Endothelial cell of umbilical vein (primary cell): ENCODE data around the gene NR1D2. TPM values are rescaled to one million over a fixed set of nuclear protein-coding genes. Genes with fewer than 3 reads are reported as not detected.
"Not testable (repeated sequence)": the region's sequence is repeated elsewhere in the genome, so short reads cannot be mapped to it uniquely, and the experiment has no call there.

Experiments used
- BruUV-seq: library from RNA; stranded (reverse); fragments of 400-500 nt; replicated peaks from 2 replicates; lab custom pipeline; 2021; lab: Mats Ljungman, UMichigan
- CTCF ChIA-PET: fragments of 300-600, 350-600 bp; sonication (Branson Sonifier 250); formaldehyde crosslinking; loops from one replicate; lab custom pipeline; 2021; ENCODE audit warnings: antibody characterized with exemption, inconsistent platforms; lab: Charles Lee
- POLR2A ChIA-PET: fragments of 300-600, 350-600 bp; sonication (Branson Sonifier 250); formaldehyde crosslinking; loops from one replicate; lab custom pipeline; 2021; ENCODE audit warnings: antibody characterized with exemption, inconsistent platforms; lab: Charles Lee
- DNase-seq: peaks from one replicate; pipeline ENCODE4 v3.0.0-alpha.2; 2011; ENCODE audit warnings: low read depth, low spot score
- FAIRE-seq: peaks from 2 replicates; lab custom pipeline; 2011; peaks lifted over from hg19 to GRCh38; lab: Jason Lieb, UNC
- H2AFZ ChIP-seq: 2 replicates; pipeline ENCODE4 v1.6.0; 2012; ENCODE audit warnings: low read depth, low read length, control low read depth, inconsistent platforms
- H3K27ac ChIP-seq: 2 replicates; pipeline ENCODE4 v1.5.1; 2011; ENCODE audit warnings: low read depth, mild to moderate bottlenecking, control low read depth, low read length, moderate library complexity; ENCODE audit not compliant: insufficient read depth
- H3K27me3 ChIP-seq, 2 experiments: 2 replicates each; pipeline versions ENCODE4 v1.6.0 to v1.6.1; 2011; ENCODE audit warnings: low read length in 2 of 2, mixed read lengths in 1 of 2; ENCODE audit not compliant: control insufficient read depth in 2 of 2, insufficient read depth in 2 of 2
- H3K36me3 ChIP-seq, 2 experiments: 2 replicates in 1 of 2; 3 replicates in 1 of 2; pipeline ENCODE4 v1.5.1; 2011; ENCODE audit warnings: low read length in 2 of 2, mild to moderate bottlenecking in 1 of 2, moderate library complexity in 1 of 2; ENCODE audit not compliant: control insufficient read depth in 2 of 2, insufficient read depth in 2 of 2; ENCODE audit errors: extremely low read depth in 1 of 2
- H3K4me1 ChIP-seq: 3 replicates; pipeline ENCODE4 v1.5.1; 2011; ENCODE audit warnings: mild to moderate bottlenecking, low read length; ENCODE audit not compliant: control insufficient read depth, insufficient read depth; ENCODE audit errors: extremely low read depth
- H3K4me2 ChIP-seq: 2 replicates; pipeline ENCODE4 v1.6.1; 2011; ENCODE audit warnings: low read length, control low read depth, mixed read lengths; ENCODE audit not compliant: insufficient read depth
- H3K4me3 ChIP-seq, 3 experiments: fragments of 200-600 bp in 1 of 3; sonication (generic), shearing (Covaris generic) in 1 of 3; replicated peaks in 1 of 3; 2 replicates each; pipeline ENCODE4 v1.5.1; 2011 to 2016; ENCODE audit warnings: control low read depth in 3 of 3, low read length in 3 of 3, mild to moderate bottlenecking in 2 of 3, inconsistent platforms in 1 of 3, low read depth in 1 of 3, moderate library complexity in 1 of 3; ENCODE audit not compliant: insufficient read depth in 1 of 3
- H3K79me2 ChIP-seq: 2 replicates; pipeline ENCODE4 v1.6.0; 2012; ENCODE audit warnings: low read length, inconsistent platforms; ENCODE audit not compliant: control insufficient read depth, insufficient read depth
- H3K9ac ChIP-seq: replicated peaks from 2 replicates; pipeline ENCODE3; 2011; ENCODE audit warnings: low read length, control low read depth; ENCODE audit not compliant: insufficient read depth; ENCODE audit errors: extremely low read depth
- H3K9me1 ChIP-seq: replicated peaks from 3 replicates; pipeline ENCODE4 v1.6.0; 2011; ENCODE audit warnings: mild to moderate bottlenecking, low read length; ENCODE audit not compliant: control insufficient read depth, insufficient read depth; ENCODE audit errors: extremely low read depth
- H3K9me3 ChIP-seq: replicated peaks from 2 replicates; pipeline ENCODE4 v1.5.1; 2012; ENCODE audit warnings: low read length, inconsistent platforms; ENCODE audit not compliant: control insufficient read depth, insufficient read depth
- H4K20me1 ChIP-seq: replicated peaks from 2 replicates; pipeline ENCODE3; 2011; ENCODE audit warnings: mild to moderate bottlenecking, low read length; ENCODE audit not compliant: control insufficient read depth, insufficient read depth; ENCODE audit errors: extremely low read depth
- MYC ChIP-seq: IDR thresholded peaks from one replicate; pipeline ENCODE4 v1.6.1; 2011; ENCODE audit warnings: mild to moderate bottlenecking, low read depth, low read length
- dilution Hi-C: fragments of 300-500 bp; cut with MboI; formaldehyde crosslinking; loops from one replicate; pipeline ENCODE4 v1.15.0; 2019; ENCODE audit warnings: low sequenced_read_pairs; ENCODE audit not compliant: extremely low pct_ligation_motif_present
- intact Hi-C: fragments of 100-400 bp; cut with micrococcal nuclease; formaldehyde crosslinking; loops from one replicate; pipeline ENCODE4 v1.10.0; 2022
- polyA plus RNA-seq, 4 experiments: library from polyadenylated mRNA; depleted of rRNA in 3 of 4; stranded (reverse) in 3 of 4; unstranded in 1 of 4; fragments of >200 nt; gene quantifications; 2 replicates each; pipeline versions ENCODE4 v1.2.1 to v1.2.3, GENCODE V29; 2011 to 2012; ENCODE audit warnings: missing spikeins in 1 of 4
- total RNA-seq: library from RNA; stranded (reverse); gene quantifications from 2 replicates; pipeline ENCODE4 v1.2.3, GENCODE V29; 2021

NR1D2 gene
- total and polyA plus RNA-seq, 2 donors (not counting 3 experiments of a cell fraction or from before 2014, with no cell fraction given): 4.3 to 14.6 TPM

DNA sequence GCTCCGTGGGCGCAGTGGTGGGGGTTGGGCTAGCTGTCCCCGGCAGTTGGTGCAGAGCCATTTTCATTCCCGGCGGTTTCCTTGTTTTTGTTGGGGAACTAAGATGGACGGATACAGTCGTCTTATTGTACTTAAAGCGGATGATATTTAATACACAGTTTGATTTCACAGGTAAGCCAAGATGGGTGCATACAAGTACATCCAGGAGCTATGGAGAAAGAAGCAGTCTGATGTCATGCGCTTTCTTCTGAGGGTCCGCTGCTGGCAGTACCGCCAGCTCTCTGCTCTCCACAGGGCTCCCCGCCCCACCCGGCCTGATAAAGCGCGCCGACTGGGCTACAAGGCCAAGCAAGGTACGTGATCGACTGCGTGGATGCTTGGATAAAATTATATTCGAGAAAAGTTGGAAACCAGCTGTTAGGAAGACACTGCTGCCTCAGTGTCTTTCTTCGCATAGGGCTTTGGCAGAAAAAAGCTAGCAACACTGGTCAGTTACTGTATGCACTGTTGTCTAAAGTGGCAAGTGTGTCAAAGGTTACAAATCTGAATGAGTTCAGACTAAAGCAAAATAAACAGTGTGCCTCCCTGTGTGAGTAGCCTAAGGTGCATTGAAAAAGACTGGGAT, 27.3 kb upstream of the NR1D2 start:
- intact Hi-C loops: loop anchor here (1.0 to 2.0 kb wide), 3 partner anchors 28 to 75 kb away; partner anchors contain the start of gene NR1D2
- Histone ChIP-seq H3K36me3 (peaks cover 9 to 11% of the 10 kb centered on the region in 2 experiments), H3K79me2 (peaks cover 23% of the 10 kb centered on the region), H3K4me2 (peak overlapping the region; percentile 98), H3K27ac (peak overlapping the region; percentile 79), H3K9ac (peak overlapping the region; percentile 95), H3K4me1 (peaks cover 17% of the 10 kb centered on the region), H3K4me3 (peak overlapping the region; percentile 93 to 100 (median 98))
- H3K9me3 ChIP-seq, BruUV-seq, H3K9me1 ChIP-seq, dilution Hi-C loops, H2AFZ ChIP-seq, H4K20me1 ChIP-seq, H3K27me3 ChIP-seq: not testable (repeated sequence)
- POLR2A ChIA-PET: interaction anchor here (1.1 to 2.4 kb wide), 18 partner anchors 8 to 758 kb away, joined by 3 to 21 read pairs (median 6); no protein-coding TSS in a partner anchor
- peak; percentile 63 for DNase-seq
- FAIRE-seq: peak; percentile 72
- peak; percentile 61 for TF ChIP-seq MYC
- CTCF ChIA-PET: interaction anchor here (1.3 to 2.1 kb wide), 2 partner anchors 29 to 84 kb away, joined by 4 to 13 read pairs; no protein-coding TSS in a partner anchor

DNA sequence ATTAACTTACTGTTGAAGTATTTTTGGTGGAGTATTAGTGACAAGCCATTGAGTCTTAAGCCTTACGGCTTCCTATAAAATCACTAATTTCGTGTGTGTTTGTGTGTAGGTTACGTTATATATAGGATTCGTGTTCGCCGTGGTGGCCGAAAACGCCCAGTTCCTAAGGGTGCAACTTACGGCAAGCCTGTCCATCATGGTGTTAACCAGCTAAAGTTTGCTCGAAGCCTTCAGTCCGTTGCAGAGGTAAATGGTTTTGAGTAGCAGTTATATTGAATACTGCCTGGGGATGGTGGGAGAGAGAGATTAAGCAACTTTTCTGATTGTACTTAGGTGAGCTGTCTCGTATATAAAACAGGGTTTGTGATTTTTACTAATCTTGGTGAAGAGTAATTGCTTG, 26.8 kb upstream of the NR1D2 start:
- FAIRE-seq, H3K9me1 ChIP-seq, H4K20me1 ChIP-seq, BruUV-seq, H3K27me3 ChIP-seq, DNase-seq, intact Hi-C loops, H2AFZ ChIP-seq, H3K9me3 ChIP-seq, dilution Hi-C loops: not testable (repeated sequence)
- H3K79me2 ChIP-seq: peaks cover 23% of the 10 kb centered on the region
- H3K27ac ChIP-seq: peak overlapping the region; percentile 79
- ChIA-PET CTCF (interaction anchor here (1.0 to 1.3 kb wide), 2 partner anchors 30 to 84 kb away, joined by 3 to 4 read pairs; no protein-coding TSS in a partner anchor), POLR2A (interaction anchor here (2.0 to 2.4 kb wide), 4 partner anchors 18 to 74 kb away, joined by 13 to 21 read pairs (median 14); no protein-coding TSS in a partner anchor)
- H3K9ac ChIP-seq: peak overlapping the region; percentile 95
- H3K4me1 ChIP-seq: peaks cover 17% of the 10 kb centered on the region
- peak overlapping the region; percentile 93 to 100 (median 98) for H3K4me3 ChIP-seq
- peaks cover 9 to 11% of the 10 kb centered on the region in 2 experiments for H3K36me3 ChIP-seq
- peak overlapping the region; percentile 98 for H3K4me2 ChIP-seq
